Iris pigment epithelial cell (primary cell): Measurements from ENCODE around the gene BRICD5.
"Not testable (repeated sequence)": the region's sequence is repeated elsewhere in the genome, so short reads cannot be mapped to it uniquely, and the experiment has no call there.

Source experiments
- DNase-seq: peaks from one replicate; pipeline ENCODE4 v3.0.0-alpha.2; 2011; ENCODE audit warnings: low read depth

The BRICD5 gene

DNA sequence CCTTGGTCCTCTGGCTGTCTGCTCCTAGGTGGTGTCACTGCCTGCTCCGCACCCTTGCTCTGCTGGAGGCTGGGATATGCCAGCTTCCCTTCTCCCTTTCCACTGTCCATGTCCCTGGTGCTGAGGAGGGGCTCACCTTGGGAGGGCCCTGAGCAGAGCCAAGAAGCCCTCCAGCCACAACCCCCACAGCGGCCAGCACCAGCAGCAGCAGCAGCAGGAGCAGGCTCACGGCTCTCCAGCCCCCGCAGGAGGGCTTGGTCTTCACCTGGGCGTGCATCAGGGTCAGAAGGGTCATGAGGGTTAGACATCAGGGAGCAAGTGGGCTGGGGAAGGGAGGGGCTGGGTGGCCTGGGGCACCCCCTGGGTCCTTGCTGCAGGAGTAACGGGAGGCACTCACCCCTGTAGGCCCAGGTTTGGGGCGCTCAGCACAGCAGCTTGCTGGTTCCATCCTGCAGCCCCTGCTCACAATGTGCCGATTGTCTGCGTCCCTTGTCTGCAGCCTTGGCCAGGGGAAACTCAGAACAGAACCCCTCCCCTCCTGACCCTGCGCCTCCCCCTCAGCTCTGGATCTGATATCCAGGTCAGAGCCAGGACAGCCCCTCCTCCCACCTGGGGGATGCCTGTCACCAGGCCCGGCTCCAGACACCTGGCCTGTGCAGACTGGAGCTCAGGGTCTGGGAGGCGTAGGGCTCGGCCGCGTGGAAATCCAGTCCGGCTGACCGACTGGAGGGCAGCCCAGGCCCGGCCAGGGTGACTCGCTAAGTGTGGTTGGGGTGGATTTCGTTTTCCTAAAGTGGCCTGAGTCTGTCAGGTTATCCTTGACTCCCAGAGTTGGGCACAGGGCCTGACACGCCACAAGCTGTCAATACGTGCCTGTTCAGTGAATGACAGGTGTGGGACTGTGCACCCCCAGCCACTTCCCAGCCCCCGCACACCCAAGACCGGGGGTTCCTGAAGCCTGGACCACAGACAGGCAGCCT lies at the start of gene BRICD5:
BRICD5 (minus strand) TSS at position 478 of the 980 bp plus-strand sequence; CDS start at position 448, 30 bp downstream.
- peak; percentile 21 for DNase-seq

DNA sequence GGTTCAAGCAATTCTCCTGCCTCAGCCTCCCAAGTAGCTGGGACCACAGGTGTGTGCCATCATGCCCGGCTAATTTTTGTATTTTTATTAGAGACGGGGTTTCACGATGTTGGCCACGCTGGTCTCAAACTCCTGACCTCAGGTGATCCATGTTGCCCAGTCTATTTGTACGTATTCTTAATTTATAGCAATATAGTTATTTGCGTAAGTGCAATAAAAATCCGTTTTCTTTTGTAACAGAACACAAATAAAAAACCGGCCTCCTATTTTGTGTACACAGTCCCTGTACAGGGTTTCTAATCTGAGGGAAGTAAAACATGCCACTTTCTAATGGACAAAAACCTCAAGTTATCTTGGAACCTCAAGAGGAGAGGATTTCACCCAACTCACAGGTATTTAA lies 49.6 kb upstream of the BRICD5 start:
- no peak for DNase-seq

DNA sequence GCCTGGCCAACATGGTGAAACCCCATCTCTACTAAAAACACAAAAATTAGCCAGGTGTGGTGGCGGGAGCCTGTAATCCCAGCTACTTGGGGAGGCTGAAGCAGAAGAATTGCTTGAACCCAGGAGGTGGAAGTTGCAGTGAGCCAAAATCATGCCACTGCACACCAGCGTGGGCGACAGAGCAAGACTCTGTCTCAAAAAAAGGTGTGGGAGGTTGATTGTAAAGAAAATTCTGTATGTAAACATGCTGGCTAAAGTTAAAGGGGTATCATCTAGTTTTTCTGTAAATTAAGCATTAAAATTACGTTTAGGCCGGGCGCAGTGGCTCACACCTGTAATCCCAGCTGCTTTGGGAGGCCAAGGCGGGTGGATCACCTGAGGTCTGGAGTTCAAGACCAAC lies 47.9 kb upstream of the BRICD5 start:
- DNase-seq = not testable (repeated sequence)

DNA sequence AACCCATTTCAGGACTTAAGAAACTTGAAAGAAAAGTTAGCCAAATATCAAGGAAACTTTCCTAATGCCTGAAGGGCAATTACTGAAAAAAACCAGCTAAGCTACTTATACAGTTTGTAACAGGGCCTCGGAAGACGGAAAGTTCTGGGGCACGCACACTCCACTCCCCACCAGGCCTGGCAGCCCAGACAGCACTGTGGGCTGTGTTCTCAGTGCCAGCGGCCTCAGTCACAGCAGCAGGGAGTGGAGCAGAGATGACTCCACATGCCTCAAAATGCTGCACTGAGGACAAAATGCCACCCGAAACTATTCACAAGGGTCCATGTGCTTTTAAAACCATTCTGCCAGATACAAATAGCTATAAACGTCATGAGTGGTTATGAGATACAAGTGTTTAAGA lies 47.1 kb upstream of the BRICD5 start:
- DNase-seq = no peak

DNA sequence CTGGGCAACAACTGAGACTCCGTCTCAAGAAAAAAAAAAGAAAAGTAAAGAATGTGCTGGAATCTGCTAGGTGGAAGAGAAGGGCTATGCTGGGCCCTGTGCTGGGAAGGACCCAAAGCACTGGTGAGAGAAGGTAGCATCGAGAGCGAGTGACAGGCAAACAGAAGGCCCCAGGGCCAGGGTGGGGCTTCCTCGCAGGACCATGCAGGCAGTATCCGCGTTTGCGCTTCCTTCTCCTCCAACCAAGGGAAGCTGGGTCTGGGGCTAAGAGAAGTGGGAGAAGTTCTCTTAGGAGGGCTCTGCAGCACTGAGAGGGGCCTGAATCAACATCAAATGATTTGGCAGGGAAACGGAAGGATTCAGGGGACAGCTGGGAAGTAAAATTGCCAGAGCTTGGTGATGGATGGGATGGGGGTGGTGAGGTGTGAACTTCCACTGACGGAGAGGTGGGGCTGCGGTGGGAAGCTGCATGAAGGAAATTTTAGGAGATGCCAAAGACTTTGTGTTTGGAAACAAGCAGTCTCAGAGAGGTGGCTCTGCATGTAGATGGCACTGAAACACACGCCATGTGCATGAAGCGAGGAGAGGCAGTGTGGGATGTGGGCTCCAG lies 46.0 kb upstream of the BRICD5 start:
- no peak for DNase-seq

DNA sequence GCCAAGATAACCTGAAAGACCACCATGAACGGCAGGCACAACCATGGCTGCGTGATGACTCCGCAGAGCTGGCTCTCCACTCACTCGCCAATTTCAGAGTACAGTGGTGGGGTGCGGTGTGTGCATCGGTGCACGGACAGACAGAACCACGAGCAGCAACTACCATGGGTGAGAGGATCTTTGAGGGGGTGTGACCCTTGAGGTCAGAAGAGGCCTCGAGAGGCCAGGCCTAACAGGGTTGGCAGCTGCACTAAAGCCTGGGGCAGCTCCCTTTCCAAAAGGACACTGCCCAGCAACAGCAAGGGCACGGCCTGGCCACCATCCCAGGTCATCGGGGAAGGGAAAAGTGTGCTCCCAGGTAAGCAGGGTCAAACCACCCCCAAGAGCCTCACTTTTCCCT lies 42.6 kb upstream of the BRICD5 start:
- no peak for DNase-seq

DNA sequence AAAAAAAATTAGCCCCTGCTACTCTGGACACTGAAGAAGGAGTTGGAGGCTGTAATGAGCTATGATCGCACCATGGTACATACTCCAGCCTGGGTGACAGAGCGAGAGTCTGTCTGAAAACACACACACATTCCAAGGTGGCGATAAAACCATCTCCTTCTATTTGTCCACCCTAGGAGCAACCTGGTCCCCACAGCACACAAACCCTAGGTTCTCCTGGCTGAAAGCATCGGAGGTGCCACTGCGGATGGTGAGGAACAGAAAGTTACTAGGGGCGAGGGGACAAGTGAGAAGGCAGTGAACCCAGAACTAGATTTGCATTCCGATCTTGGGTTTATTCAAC lies 42.1 kb upstream of the BRICD5 start:
- DNase-seq = no peak

DNA sequence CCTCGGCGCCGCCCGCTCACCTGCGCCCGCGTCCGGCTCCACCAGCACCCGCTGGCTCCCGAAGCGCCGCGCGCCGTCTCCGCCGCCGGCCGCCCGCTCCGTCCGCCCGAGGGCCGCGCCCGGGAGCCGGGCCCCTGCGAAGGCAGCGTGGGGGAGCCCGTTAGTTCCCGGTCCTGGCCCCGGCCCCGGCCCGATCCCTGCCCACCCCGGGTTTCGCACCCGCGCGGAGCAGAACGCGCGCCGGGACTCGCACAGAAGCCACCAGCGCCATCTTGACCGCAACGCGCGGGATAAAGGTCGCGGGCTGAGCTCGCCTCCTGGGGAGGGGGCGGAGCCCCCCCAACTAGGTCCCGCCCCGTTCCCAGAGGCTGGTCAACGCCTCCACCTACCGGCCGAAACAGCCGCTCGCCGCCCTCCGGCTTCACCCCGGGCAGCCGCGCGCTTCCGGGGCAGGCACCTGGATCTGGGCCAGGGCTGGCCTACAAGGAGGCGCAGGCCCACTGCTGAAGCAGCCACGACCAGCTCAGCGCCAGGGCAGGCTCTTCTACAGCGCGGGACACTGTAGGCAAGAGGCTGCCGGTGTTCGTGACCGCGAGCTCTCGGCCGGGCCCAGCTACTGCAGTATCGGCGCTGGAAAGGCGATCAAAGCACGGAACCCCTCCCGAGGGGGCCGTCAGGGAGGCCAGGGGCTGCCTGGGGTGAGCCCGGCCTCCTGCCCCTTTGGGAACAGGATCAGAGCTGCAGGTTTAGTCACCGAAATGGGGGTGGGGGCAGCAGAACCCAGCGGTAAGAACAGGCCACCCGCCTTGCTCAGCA lies 40.8 kb upstream of the BRICD5 start, which contains the start of gene ECI1:
ECI1 (minus strand) TSS at position 292 of the 816 bp plus-strand sequence; CDS start at position 271, 21 bp downstream.
- DNase-seq = peak; percentile 94

DNA sequence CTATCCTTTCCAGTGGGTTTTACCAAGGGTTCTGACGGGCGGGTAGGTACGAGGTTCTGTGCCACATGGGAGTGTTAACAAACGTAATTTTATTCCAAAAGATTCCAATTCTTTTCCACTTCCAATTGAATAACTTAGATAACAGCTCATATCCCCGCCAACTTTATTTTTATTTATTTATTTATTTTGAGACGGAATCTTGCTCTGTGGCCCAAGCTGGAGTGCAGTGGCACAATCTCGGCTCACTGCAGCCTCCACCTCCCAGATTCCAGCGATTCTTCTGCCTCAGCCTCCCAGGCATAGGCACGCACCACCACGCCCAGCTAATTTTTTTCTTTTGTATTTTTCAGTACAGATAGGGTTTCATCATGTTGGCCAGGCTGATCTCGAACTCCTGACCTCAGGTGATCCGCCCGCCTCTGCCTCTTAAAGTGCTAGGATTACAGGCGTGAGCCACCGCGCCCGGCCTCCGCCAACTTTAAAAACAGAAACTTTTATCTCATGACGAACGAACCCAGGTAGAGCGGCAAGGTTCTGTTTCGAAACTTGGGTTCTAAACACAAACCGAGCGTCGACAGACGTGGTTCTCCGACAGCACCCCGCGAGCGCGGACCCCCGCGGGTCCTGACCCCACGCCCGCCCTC lies 40.1 kb upstream of the BRICD5 start:
- DNase-seq = peak; percentile 43

DNA sequence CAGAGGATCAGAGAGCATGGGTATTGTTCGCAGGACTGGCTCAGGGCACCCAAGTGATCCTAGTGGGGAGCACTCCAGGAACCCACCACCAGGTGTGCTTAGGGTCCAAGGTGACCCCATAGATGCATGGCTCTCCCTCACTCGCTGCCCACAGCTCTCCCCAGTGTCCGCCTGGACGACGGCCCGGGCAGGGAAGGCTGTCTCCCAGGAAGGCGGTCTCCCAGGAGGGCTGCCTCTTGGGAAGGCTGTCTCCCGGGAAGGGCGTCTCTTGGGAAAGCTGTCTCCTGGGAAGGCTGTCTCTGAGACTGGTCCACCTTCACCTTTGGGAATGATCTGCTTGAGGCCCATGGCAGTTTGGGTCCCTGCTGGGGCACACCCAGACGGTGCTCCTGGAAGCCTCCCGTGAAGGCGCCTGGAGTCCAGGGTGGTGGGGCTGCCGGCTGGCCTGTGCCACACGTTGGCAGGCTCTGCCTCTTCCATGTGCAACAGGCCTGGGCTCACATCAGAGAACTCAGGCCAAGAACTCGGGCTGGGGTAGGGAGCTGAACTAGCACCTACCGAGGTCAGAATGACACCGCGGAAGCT lies 35.7 kb upstream of the BRICD5 start:
- no peak for DNase-seq

DNA sequence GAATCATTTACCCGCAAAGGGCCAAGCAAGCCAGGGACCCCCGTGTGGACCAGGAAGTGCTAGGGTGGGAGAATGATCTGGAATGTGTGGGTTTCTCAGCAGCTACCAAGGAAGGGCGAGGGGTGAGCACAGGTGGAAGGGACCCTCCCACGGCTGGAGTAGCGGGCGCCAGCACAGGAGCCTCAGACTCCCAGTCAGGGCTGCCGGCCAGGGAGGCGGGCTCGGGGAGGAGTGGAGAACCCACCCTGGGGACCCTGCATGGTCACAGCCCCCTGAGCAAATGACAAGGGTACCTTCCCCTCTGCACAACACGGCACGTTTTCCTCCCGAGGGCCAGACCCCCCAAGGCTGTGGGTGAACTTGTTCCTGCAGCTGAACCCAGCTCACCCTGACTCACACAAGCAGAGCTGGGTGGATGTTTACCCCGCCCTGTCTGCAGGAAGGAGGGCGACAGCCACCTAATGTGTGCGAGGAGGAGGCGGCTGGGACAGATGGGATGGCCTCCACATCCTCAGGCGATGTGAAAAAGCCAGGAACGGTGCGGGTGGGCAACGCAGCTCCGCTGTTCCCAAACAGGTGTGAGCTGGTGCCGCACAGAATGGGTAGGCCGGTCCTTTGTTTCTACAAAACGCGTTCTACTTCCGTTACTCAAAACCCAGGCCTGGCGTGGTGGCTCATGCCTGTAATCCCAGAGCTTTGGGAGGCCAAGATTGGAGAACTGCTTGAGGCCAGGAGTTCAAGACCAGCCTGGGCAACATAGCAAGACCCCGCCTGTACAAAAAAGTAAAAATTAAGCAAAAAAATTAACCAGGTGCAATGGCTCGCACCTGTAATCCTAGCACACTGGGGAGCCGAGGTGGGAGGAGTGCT lies 34.5 kb upstream of the BRICD5 start:
- no peak for DNase-seq

DNA sequence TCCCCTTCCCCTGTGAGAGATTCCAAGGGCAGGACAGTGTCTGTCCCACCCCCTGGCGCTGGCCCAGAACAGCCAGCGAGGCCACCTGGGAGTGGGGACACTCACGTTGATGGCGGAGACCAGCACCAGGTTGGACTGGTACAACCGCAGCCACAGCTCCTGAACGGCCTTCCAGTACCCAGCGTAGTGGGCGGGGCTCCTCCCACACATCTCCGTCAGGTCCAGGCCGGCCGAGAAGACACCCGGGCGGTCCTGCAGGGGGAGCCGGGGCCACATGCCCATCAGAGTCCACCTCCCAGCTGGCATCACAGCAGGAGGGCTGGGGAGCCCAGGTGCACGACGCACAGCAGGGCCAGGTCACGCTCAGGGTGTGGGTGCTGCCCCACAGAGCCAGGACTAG lies 33.6 kb upstream of the BRICD5 start:
- no peak for DNase-seq

DNA sequence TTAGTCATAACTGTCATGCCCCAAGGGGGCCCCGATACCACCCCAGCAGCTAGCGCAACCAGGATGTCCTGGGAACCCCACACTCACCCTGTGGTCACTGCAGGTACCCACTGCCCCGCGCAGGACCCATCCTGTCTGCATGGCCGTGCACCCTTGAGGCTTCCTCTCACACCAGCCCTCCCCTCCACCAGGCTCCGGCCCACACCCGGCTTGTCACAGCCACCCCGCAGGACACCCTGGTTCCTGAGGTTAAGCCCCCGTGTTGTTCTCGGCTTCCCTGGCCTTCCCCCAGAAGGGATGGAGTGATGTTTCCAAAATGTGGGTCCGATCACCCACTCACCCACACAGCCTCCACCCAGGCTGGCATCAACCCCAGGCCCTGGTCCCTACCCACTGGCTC lies 33.1 kb upstream of the BRICD5 start:
- no peak for DNase-seq

DNA sequence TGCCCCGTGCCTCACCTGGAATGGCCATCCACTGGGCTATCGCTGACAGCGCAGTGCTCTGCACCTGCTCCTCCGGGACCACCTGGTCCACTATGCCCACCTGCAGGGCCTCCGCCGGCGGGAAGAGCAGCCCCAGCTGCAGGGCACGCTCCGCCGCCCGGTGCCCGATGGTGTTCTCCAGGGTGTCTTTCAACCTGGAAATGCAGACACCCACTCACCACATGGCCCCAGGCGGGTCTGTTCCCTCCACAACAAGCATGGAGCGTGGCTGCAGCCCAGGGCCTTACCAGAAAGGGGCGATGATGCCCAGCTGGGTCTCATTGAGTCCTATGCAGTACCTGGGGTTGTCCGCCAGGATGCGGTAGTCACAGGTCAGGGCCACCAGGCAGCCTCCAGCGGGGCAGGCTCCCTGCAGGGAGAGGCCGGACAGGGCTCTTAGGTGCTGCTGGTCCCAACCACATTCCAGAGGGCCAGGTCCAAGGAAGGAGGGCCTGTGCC lies 32.4 kb upstream of the BRICD5 start:
- DNase-seq = no peak

DNA sequence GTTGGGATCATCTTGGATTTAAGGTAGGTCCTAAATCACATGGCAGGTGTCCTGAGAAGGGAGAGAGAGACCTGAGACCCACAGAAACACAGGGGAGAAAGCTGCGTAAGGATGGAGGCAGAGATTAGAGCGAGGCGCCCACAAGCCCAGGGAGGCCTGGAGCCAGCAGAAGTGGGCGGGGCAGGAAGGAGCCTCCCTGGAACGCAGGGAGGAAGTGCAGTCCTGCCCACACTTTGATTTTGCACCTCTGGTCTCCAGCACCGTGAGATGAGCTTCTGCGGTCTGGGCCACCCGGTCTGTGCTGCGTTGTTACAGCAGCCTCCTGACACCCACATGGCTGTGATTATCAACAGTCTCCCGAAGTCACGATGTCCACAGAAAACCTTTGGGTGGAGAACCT lies 31.9 kb upstream of the BRICD5 start:
- no peak for DNase-seq

DNA sequence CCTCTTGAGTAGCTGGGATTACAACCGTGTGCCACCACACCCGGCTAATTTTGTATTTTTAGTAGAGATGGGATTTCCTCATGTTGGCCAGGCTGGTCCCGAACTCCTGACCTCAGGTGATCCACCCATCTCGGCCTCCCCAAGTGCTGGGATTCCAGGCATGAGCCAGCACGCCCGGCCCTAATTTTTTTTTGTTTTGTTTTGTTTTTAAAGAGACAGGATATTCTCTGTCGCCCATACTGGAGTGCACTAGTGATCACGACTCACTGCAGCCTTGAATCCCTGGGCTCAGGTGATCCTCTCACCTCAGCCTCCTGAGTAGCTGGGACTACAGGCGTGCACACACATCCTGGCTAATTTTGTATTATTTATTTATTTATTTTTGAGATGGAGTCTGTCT lies 29.7 kb upstream of the BRICD5 start:
- DNase-seq = not testable (repeated sequence)

DNA sequence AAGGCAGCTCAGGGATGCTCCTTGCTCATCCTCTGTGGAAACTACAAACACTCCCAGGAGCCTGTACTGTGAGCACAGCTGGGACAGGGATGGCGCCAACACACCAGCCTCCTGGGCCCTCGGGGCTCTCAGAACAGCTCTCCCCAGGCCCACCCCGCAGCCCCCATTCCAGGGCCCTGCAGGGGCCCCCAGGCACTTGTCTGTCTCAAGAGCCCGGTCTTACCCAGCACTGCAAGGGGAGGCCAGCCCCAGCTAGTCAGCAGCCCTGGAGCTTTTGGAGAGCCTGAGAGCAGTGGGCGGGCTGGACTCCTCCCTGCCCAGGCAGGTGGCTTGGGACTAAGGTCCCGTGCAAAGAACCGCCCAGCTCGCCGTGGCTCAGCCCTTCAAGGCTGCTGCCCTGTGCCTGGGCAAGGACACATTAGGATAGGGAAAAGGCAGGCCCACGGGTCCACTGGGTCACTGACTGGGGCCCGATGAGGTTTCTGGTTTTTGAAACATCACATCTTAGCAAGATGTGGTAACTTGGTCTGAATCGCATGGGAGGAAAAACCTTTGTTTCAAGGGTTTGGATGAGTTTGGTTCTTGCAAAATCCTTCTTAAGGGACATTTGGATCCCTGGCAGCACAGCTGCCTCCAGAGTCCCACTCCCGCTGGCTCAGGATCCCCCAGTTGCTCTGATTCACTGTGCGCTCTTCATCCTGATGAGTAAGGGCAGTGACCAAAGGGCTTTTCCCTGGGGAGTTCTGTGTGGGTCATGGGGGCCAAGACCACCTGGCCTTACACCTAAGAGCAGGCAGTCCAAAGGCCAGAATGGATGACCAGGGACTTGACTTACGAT lies 28.4 kb upstream of the BRICD5 start:
- no peak for DNase-seq

DNA sequence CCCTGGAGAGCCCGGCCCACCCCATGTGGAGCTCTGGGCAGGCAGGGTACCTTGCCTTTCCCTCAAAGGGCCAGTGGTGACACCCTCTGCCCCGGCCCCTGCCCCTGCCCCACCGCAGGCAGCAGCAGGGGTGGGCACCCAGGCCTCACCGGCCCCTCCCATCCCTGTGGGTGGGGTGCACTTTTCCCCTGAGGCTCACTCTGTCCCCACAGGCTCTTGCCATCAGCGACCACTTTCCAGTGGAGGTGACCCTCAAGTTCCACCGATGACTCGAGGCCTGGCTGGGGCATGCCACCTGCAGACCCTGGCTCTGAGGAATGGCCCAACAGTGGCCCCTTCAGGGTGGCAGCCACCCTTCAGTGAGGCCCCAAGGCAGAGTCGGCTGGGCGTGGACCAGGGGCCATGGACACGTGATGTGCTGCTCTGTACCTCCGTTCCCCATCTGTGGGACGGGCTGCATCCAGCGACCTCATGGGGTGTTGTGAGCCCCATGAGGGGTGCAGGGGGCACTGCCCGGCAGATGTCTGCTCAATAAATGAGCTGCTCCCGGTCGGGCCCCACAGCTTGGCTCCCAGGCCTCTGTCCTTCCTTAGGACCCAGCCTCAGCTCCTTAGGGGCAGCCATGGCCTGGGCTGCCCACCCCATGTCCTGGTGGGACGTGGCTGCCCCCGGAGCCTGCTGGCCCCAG lies 27.6 kb upstream of the BRICD5 start:
- no peak for DNase-seq
